ENCODE data around the gene ELFN2.
A peak's percentile ranks its signal among the peaks of the same experiment; 100 is the strongest.

Gene ELFN2

GRCh38 chr22:37344735-37345449 is 82.4 kb downstream of the ELFN2 start (continued):
- TF ChIP-seq ZNF768 (tag by site-specific recombination; IDR thresholded peaks at IDR 0.05), result no peak
- no peak for TF ChIP-seq ZNF785 (tag by site-specific recombination; IDR thresholded peaks at IDR 0.05)
- TF ChIP-seq GLIS1 (tag by site-specific recombination; IDR thresholded peaks at IDR 0.05), result peak; percentile 81
- TF ChIP-seq ZNF26 (tag by site-specific recombination; IDR thresholded peaks at IDR 0.05), result no peak
- TF ChIP-seq ZIC2 (tag by site-specific recombination; IDR thresholded peaks at IDR 0.05), result peak; percentile 94
- TF ChIP-seq ZNF404 (tag by site-specific recombination; IDR thresholded peaks at IDR 0.05), result no peak

GRCh38 chr22:37343863-37344734 is 83.2 kb downstream of the ELFN2 start:
- TF ChIP-seq ZFHX2 (tag by site-specific recombination; conservative IDR thresholded peaks at IDR 0.05) (peak; percentile 98), ZSCAN23 (tag by site-specific recombination; IDR thresholded peaks at IDR 0.05) (no peak), ZNF747 (tag by site-specific recombination; IDR thresholded peaks at IDR 0.05) (no peak), ZNF639 (tag by site-specific recombination; IDR thresholded peaks at IDR 0.05) (no peak), EGR2 (tag by site-specific recombination; IDR thresholded peaks at IDR 0.05; ENCODE audit: low read depth) (peak; percentile 98), ZNF521 (tag by site-specific recombination; IDR thresholded peaks at IDR 0.05) (no peak), GLI4 (tag by site-specific recombination; IDR thresholded peaks at IDR 0.05) (no peak), ZNF394 (tag by site-specific recombination; IDR thresholded peaks at IDR 0.05; ENCODE audit: borderline replicate concordance) (no peak), ZNF585B (tag by site-specific recombination; IDR thresholded peaks at IDR 0.05) (no peak), MEIS1 (CRISPR knock-in tag; IDR thresholded peaks at IDR 0.05; ENCODE audit: borderline replicate concordance) (no peak), ZFP3 (tag by site-specific recombination; IDR thresholded peaks at IDR 0.05; ENCODE audit: low read depth) (no peak), PATZ1 (tag by site-specific recombination; IDR thresholded peaks at IDR 0.05) (peak; percentile 44; the same call in 1 of the 2 replicates), ZNF132 (tag by site-specific recombination; IDR thresholded peaks at IDR 0.05; ENCODE audit: borderline replicate concordance) (no peak), ZIC2 (tag by site-specific recombination; IDR thresholded peaks at IDR 0.05) (no peak), ZNF473 (tag by site-specific recombination; IDR thresholded peaks at IDR 0.05) (no peak), ZNF677 (tag by site-specific recombination; IDR thresholded peaks at IDR 0.05) (no peak)
- no peaks in the 10 kb centered on the region for H3K9me3 ChIP-seq (ENCODE audit: control insufficient read depth, insufficient read depth, low read depth, low read length)
- no peaks in the 10 kb centered on the region for H3K36me3 ChIP-seq (ENCODE audit: control insufficient read depth in 2 of 2, insufficient read depth in 1 of 2, low read length in 2 of 2)
- H3K27ac ChIP-seq (ENCODE audit: extremely low read depth, low read depth, low read length), result no peak overlapping the region
- ChIA-PET CTCF (no interaction called here), POLR2A (interaction anchor here (0.6 kb wide), 1 partner anchor 36 kb away, joined by 3 read pairs; no protein-coding TSS in a partner anchor)
- H3K4me3 ChIP-seq (ENCODE audit: low read depth, low read length), result no peak overlapping the region
- H3K4me1 ChIP-seq (ENCODE audit: control insufficient read depth, insufficient read depth, low read length), result peaks cover 2% of the 10 kb centered on the region; the same call in 1 of the 2 replicates
